Measurements from ENCODE around the gene CNTN2.

DNA sequence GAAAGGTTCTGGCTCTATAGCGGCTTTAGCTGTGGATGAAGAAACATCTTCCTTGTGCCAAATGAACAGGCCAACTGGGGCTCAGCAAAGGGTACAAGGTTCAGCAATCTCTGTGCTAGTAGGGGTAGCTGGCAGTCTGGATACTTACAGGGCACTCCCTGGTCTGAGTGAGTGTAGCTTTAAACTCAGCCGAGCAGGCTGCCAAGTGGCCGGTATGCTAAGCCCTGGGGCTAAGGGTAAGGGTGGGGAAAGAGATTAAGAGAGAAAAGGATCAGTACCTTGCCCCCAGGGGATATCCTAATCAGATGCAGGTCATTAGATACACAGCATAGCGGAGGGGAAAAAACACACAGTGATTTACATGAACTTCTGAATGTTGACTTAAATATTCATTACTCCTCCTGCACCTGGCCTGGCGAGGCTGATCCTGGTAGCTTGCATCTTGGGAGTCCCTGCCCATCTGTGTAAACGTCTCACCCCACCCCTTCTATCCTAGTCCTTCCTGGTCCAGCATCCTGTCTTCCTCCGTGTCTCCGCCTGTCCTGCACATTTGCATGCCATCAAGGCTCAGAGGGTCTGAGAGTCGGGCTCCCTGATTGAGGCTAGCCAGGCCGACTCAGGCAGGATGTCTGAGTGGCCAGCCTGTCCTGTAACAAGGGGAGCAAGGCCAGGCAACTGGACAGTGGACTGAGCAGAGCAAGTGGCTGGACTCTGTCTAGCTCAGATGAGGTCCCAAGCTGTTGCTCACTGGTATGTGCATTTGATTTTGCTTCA, 39.5 kb upstream of the CNTN2 start:
- TF ChIP-seq, protein P1, sequence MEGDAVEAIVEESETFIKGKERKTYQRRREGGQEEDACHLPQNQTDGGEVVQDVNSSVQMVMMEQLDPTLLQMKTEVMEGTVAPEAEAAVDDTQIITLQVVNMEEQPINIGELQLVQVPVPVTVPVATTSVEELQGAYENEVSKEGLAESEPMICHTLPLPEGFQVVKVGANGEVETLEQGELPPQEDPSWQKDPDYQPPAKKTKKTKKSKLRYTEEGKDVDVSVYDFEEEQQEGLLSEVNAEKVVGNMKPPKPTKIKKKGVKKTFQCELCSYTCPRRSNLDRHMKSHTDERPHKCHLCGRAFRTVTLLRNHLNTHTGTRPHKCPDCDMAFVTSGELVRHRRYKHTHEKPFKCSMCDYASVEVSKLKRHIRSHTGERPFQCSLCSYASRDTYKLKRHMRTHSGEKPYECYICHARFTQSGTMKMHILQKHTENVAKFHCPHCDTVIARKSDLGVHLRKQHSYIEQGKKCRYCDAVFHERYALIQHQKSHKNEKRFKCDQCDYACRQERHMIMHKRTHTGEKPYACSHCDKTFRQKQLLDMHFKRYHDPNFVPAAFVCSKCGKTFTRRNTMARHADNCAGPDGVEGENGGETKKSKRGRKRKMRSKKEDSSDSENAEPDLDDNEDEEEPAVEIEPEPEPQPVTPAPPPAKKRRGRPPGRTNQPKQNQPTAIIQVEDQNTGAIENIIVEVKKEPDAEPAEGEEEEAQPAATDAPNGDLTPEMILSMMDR (IDR thresholded peaks at IDR 0.05), result no peak
- no peak for TF ChIP-seq POLR2A (IDR thresholded peaks at IDR 0.05)

Data from prostate gland (tissue), 2 donors.